GM12878 (cell line): ENCODE data around the gene BARHL1. TPM values are rescaled to one million over a fixed set of nuclear protein-coding genes. Genes with fewer than 3 reads are reported as not detected.

Source experiments
- ATAC-seq: fragments of 200-7000 bp; cut with Tn5 transposase; 3 replicates; pipeline ENCODE4 v1.9.1; 2020; ENCODE audit warnings: mild to moderate bottlenecking, moderate library complexity
- BruUV-seq: library from RNA; stranded (reverse); fragments of 400-500 nt; replicated peaks from 2 replicates; lab custom pipeline; 2021; lab: Mats Ljungman, UMichigan
- CTCF ChIA-PET: fragments of 300-600 bp; sonication (Branson Sonifier 250); formaldehyde crosslinking; extraction: SDS; loops from one replicate; lab custom pipeline; 2021; ENCODE audit warnings: inconsistent platforms; lab: Yijun Ruan, JAX
- POLR2A ChIA-PET: fragments of 350-600 bp; formaldehyde crosslinking; extraction: SDS; loops from one replicate; lab custom pipeline; 2021; ENCODE audit warnings: inconsistent platforms; lab: Charles Lee
- RAD21 ChIA-PET: fragments of 300-600 bp; sonication (Branson Sonifier 250); formaldehyde crosslinking; loops from one replicate; lab custom pipeline; 2023; ENCODE audit warnings: antibody characterized with exemption; ENCODE audit not compliant: unreplicated experiment; lab: Charles Lee
- SMC1A ChIA-PET: fragments of 300-600 bp; sonication (Branson Sonifier 250); formaldehyde crosslinking; loops from one replicate; lab custom pipeline; 2023; ENCODE audit not compliant: unreplicated experiment, uncharacterized antibody; lab: Charles Lee
- DNase-seq: peaks from one replicate; pipeline ENCODE4 v3.0.0-alpha.2; 2011; ENCODE audit warnings: low read depth, low spot score
- FAIRE-seq: peaks from 3 replicates; lab custom pipeline; 2011; peaks lifted over from hg19 to GRCh38; lab: Jason Lieb, UNC
- H2AFZ ChIP-seq: 2 replicates; pipeline ENCODE4 v1.6.0; 2011; ENCODE audit warnings: low read depth, low read length, control low read depth; ENCODE audit not compliant: control insufficient read depth
- H3K27ac ChIP-seq: 2 replicates; pipeline ENCODE4 v1.5.1; 2011; ENCODE audit warnings: control low read depth; ENCODE audit not compliant: control insufficient read depth, insufficient read depth
- H3K27me3 ChIP-seq, 2 experiments: replicated peaks in 1 of 2; 2 replicates each; pipeline versions ENCODE4 v1.6.0 to v1.6.1; 2011; ENCODE audit warnings: low read length in 1 of 2; ENCODE audit not compliant: control insufficient read depth in 2 of 2, insufficient read depth in 2 of 2
- H3K36me3 ChIP-seq, 2 experiments: 2 replicates each; pipeline ENCODE4 v1.5.1; 2011; ENCODE audit warnings: low read length in 1 of 2; ENCODE audit not compliant: control insufficient read depth in 2 of 2, insufficient read depth in 2 of 2
- H3K4me1 ChIP-seq: 2 replicates; pipeline ENCODE4 v1.6.1; 2011; ENCODE audit warnings: mild to moderate bottlenecking, low read length, moderate library complexity, mixed read lengths; ENCODE audit not compliant: control insufficient read depth, insufficient read depth
- H3K4me2 ChIP-seq: 2 replicates; pipeline ENCODE4 v1.6.0; 2011; ENCODE audit warnings: control low read depth; ENCODE audit not compliant: control insufficient read depth, insufficient read depth
- H3K4me3 ChIP-seq: fragments of 200-600 bp; sonication (generic); 2 replicates; pipeline ENCODE4 v1.5.1; 2016
- H3K79me2 ChIP-seq: 2 replicates; pipeline ENCODE4 v1.6.0; 2011; ENCODE audit warnings: low read length; ENCODE audit not compliant: control insufficient read depth, insufficient read depth
- H3K9ac ChIP-seq: 2 replicates; pipeline ENCODE4 v1.8.0; 2011; ENCODE audit warnings: low read length, control low read depth, mixed read lengths; ENCODE audit not compliant: control insufficient read depth, insufficient read depth
- H3K9me3 ChIP-seq: replicated peaks from 3 replicates; pipeline ENCODE4 v1.5.1; 2011; ENCODE audit warnings: mild to moderate bottlenecking, low read length; ENCODE audit not compliant: control insufficient read depth, insufficient read depth
- H4K20me1 ChIP-seq: 2 replicates; pipeline ENCODE4 v1.6.0; 2011; ENCODE audit not compliant: control insufficient read depth, insufficient read depth
- ATF7 ChIP-seq: fragments of 450-650 bp; IDR thresholded peaks from 2 replicates; pipeline ENCODE4 v1.6.1; 2016; ENCODE audit warnings: low read depth, mild to moderate bottlenecking
- E4F1 ChIP-seq: fragments of 450-650 bp; IDR thresholded peaks from 2 replicates; pipeline ENCODE4 v1.6.1; 2018; ENCODE audit warnings: borderline replicate concordance, mild to moderate bottlenecking; ENCODE audit not compliant: partially characterized antibody
- IRF5 ChIP-seq: fragments of 450-650 bp; IDR thresholded peaks from 2 replicates; pipeline ENCODE4 v1.6.1; 2017; ENCODE audit warnings: borderline replicate concordance
- MAX ChIP-seq: IDR thresholded peaks from 2 replicates; pipeline ENCODE4 v1.6.1; 2012; ENCODE audit warnings: low read depth, low read length, improper control_type of control experiment
- MYB ChIP-seq: fragments of 150-350 bp; IDR thresholded peaks from 2 replicates; pipeline ENCODE4 v1.6.1; 2014; ENCODE audit warnings: mild to moderate bottlenecking, low read depth, low read length, borderline replicate concordance
- NR2F1 ChIP-seq: fragments of 450-650 bp; conservative IDR thresholded peaks from 2 replicates; pipeline ENCODE4 v1.6.1; 2017; ENCODE audit warnings: mild to moderate bottlenecking
- PKNOX1 ChIP-seq: fragments of 450-650 bp; IDR thresholded peaks from 2 replicates; pipeline ENCODE4 v1.6.1; 2016; ENCODE audit warnings: mild to moderate bottlenecking
- POLR2AphosphoS5 ChIP-seq: IDR thresholded peaks from 2 replicates; pipeline ENCODE4 v1.6.1; 2011; ENCODE audit warnings: mild to moderate bottlenecking, low read length, inconsistent platforms
- SPI1 ChIP-seq: IDR thresholded peaks from 2 replicates; pipeline ENCODE4 v1.6.1; 2011; ENCODE audit warnings: low read depth, mild to moderate bottlenecking, low read length, moderate library complexity, borderline replicate concordance; ENCODE audit not compliant: insufficient read depth
- SREBF2 ChIP-seq: IDR thresholded peaks from 2 replicates; pipeline ENCODE4 v1.6.1; 2012; ENCODE audit warnings: mild to moderate bottlenecking, low read length
- WGBS: methylation state at CpG from one replicate; pipeline ENCODE4 v1.1.6; 2016; ENCODE audit warnings: low lambda C conversion rate; ENCODE audit not compliant: insufficient replicate concordance, insufficient coverage; ENCODE audit errors: missing lambda C conversion rate; 5-methylcytosine and 5-hydroxymethylcytosine counted together
- in situ Hi-C: fragments of 300-500 bp; cut with MboI; formaldehyde crosslinking; loops from 9 replicates; pipeline ENCODE4 v1.14.3; 2018; ENCODE audit warnings: mixed read lengths
- intact Hi-C: fragments of 100-400 bp; cut with micrococcal nuclease; formaldehyde crosslinking; loops from one replicate; pipeline ENCODE4 v1.14.2; 2022; ENCODE audit not compliant: unreplicated experiment
- polyA plus RNA-seq, 11 experiments: library from polyadenylated mRNA; depleted of rRNA in 4 of 11; unstranded in 6 of 11; stranded (reverse) in 5 of 11; fragments of >200 nt; fragmentation: Nextera tagmentation in 4 of 11; fragmentation: Illumina TruSeq in 1 of 11; extraction: Ambion mirVana in 4 of 11; extraction: Trizol in 1 of 11; gene quantifications; 1 replicate in 1 of 11; 2 replicates in 10 of 11; pipeline versions ENCODE4 v1.2.1 to v1.2.3, GENCODE V29; 2011 to 2016; ENCODE audit warnings: inconsistent platforms in 2 of 11, missing spikeins in 2 of 11, low read depth in 1 of 11
- total RNA-seq, 4 experiments: library from RNA; depleted of rRNA in 3 of 4; stranded (reverse); fragments of >200 nt in 3 of 4; fragmentation: Illumina TruSeq in 1 of 4; extraction: Trizol in 1 of 4; gene quantifications; 2 replicates each; pipeline versions ENCODE4 v1.2.1 to v1.2.3, GENCODE V29; 2013 to 2021
- TF ChIP-seq, protein P1 (sequence below): IDR thresholded peaks from 2 replicates; pipeline ENCODE4 v1.6.1; 2012; ENCODE audit warnings: low read length, inconsistent platforms
- TF ChIP-seq, protein P2 (sequence below): fragments of 450-650 bp; IDR thresholded peaks from 2 replicates; pipeline ENCODE4 v1.6.1; 2017; ENCODE audit warnings: mild to moderate bottlenecking, moderate library complexity

The BARHL1 gene
- total and polyA plus RNA-seq, 10 of the 15 experiments (the other 5 are each of a cell fraction or from before 2014, with no cell fraction given) = not detected

DNA sequence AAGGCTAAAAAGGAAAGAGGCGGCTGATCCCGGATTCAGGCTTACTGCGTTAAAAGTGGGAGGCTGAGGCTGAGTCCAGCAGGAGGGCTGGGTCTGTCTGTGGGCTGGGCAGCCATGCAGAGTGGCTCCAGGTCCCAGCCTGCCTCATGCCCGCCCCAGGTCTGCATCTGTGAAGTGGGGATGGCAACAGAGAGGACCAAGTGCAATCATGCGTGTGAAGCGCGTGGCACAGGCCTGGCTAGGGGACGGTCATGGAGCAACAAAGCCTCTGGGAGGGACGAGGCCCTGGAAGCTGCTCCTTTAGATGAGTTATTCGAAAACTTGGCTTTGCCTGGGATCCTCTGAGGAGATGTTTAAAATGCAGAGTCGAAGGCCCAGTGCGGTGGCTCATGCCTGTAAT lies 30.4 kb upstream of the BARHL1 start (continued):
- TF ChIP-seq MYB = no peak

DNA sequence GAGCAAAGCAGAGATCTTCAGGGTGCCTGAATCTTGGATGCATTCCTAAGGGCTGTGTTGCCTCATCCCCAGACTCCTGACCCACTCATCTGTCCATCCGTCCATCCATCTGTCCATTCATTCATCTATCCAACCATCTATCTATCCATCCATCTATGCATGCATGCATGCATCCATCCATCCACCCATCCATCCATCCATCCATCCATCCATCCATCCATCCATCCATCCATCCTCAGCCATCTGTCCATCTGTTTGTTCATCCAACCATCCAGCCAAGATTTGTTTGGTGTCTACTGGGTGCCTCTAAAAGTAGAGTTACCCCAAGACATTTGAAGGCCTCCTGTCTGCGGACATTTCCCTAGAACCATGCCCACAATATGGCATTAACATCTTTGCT lies 27.7 kb upstream of the BARHL1 start:
- no peak overlapping the region for H3K9ac ChIP-seq
- in situ Hi-C loops = no loop called here
- no peaks in the 10 kb centered on the region for H3K9me3 ChIP-seq
- H3K27me3 ChIP-seq = no peaks in the 10 kb centered on the region; a peak in 1 of 4 replicates
- CTCF ChIA-PET = no interaction called here
- intact Hi-C loops = no loop called here
- WGBS = 46% methylated on average over 2 of the region's 2 CpGs
- H4K20me1 ChIP-seq = no peaks in the 10 kb centered on the region
- no peak for ATAC-seq
- no peak overlapping the region for H3K4me2 ChIP-seq
- FAIRE-seq = no peak
- no peaks in the 10 kb centered on the region for H3K79me2 ChIP-seq
- POLR2A ChIA-PET = no interaction called here
- H3K27ac ChIP-seq = no peak overlapping the region
- H2AFZ ChIP-seq = no peak overlapping the region
- H3K36me3 ChIP-seq = no peaks in the 10 kb centered on the region
- RAD21 ChIA-PET = no interaction called here
- no peak for DNase-seq
- H3K4me3 ChIP-seq = no peak overlapping the region
- no TSS peak for BruUV-seq
- SMC1A ChIA-PET = no interaction called here
- no peaks in the 10 kb centered on the region for H3K4me1 ChIP-seq
- no peak for TF ChIP-seq PKNOX1
- TF ChIP-seq, protein P1, sequence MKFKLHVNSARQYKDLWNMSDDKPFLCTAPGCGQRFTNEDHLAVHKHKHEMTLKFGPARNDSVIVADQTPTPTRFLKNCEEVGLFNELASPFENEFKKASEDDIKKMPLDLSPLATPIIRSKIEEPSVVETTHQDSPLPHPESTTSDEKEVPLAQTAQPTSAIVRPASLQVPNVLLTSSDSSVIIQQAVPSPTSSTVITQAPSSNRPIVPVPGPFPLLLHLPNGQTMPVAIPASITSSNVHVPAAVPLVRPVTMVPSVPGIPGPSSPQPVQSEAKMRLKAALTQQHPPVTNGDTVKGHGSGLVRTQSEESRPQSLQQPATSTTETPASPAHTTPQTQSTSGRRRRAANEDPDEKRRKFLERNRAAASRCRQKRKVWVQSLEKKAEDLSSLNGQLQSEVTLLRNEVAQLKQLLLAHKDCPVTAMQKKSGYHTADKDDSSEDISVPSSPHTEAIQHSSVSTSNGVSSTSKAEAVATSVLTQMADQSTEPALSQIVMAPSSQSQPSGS = no peak
- TF ChIP-seq POLR2AphosphoS5 = no peak
- TF ChIP-seq NR2F1 = no peak
- TF ChIP-seq IRF5 = no peak
- TF ChIP-seq E4F1 = no peak
- no peak for TF ChIP-seq MAX
- no peak for TF ChIP-seq SPI1
- TF ChIP-seq, protein P2, sequence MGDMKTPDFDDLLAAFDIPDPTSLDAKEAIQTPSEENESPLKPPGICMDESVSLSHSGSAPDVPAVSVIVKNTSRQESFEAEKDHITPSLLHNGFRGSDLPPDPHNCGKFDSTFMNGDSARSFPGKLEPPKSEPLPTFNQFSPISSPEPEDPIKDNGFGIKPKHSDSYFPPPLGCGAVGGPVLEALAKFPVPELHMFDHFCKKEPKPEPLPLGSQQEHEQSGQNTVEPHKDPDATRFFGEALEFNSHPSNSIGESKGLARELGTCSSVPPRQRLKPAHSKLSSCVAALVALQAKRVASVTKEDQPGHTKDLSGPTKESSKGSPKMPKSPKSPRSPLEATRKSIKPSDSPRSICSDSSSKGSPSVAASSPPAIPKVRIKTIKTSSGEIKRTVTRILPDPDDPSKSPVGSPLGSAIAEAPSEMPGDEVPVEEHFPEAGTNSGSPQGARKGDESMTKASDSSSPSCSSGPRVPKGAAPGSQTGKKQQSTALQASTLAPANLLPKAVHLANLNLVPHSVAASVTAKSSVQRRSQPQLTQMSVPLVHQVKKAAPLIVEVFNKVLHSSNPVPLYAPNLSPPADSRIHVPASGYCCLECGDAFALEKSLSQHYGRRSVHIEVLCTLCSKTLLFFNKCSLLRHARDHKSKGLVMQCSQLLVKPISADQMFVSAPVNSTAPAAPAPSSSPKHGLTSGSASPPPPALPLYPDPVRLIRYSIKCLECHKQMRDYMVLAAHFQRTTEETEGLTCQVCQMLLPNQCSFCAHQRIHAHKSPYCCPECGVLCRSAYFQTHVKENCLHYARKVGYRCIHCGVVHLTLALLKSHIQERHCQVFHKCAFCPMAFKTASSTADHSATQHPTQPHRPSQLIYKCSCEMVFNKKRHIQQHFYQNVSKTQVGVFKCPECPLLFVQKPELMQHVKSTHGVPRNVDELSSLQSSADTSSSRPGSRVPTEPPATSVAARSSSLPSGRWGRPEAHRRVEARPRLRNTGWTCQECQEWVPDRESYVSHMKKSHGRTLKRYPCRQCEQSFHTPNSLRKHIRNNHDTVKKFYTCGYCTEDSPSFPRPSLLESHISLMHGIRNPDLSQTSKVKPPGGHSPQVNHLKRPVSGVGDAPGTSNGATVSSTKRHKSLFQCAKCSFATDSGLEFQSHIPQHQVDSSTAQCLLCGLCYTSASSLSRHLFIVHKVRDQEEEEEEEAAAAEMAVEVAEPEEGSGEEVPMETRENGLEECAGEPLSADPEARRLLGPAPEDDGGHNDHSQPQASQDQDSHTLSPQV = no peak
- TF ChIP-seq SREBF2 = no peak
- no peak for TF ChIP-seq ATF7
